ENCODE measurements around the gene COBL.

The COBL gene

GRCh38 chr7:51270965-51271364 is 45.6 kb downstream of the COBL start:
- DNase-seq = no peak

GRCh38 chr7:51269911-51270310 is 46.7 kb downstream of the COBL start:
- DNase-seq = no peak

- no peak for DNase-seq
Observed at GRCh38 chr7:51269321-51269720, 47.3 kb downstream of the COBL start.

GRCh38 chr7:51268859-51269258 is 47.8 kb downstream of the COBL start:
- no peak for DNase-seq

DNA sequence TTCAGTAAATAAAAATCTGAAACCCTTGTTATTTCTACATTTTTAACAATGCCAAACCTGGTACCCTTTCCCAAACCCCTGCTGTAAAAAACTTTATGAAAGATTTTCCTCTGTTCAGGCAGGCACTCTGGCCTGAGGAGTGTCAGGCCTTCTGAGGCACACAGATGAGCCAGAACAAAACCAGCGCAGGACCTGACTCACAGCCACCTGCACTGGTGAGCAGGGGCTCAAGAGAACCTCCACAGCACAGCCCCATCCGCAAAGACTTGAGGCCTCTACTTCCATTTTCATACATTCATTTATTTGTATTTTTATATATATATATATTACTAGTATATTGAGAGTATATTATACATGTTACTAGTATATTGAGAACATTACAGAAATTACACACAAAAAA is 49.4 kb downstream of the COBL start:
- DNase-seq = no peak

DNA sequence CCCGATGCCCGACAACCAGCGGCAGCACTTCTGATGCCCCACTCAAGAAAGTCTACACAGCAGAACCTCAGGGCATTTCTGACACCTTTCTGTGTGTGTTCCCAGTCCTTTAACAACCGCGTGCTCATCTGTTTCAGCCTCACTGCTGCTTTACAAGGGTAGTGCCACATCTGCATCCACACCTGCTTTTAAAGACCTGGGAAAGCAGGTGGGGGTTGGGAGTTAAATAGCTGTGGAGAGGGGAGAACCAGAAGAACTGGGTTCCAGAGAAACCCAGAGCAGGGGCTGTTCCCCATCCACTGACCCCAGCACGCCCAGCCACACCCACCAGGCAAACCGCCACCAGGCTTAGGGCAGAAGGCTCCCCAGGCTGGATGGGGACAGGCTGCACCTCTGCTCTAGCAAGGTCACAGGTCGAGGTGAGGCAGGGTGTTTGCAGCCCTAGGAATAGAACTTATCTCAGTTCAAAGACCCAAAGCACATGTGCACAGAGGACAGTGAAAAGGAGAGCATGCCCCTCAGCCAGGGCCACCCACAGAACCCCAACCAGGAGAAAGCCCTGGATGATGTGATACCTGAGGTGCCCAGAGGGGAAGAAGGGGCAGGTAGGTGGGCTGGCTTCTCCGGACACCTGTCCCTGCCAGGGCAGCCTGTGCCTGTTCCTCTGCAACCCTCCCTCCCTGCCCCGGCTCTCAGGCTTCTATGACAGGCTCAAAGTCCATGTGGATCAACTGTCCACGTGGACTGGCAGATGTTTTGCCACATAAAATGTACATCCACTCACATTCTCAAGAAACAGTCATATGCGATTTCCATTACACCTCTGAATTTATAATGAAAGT is 51.3 kb downstream of the COBL start:
- DNase-seq = no peak

DNA sequence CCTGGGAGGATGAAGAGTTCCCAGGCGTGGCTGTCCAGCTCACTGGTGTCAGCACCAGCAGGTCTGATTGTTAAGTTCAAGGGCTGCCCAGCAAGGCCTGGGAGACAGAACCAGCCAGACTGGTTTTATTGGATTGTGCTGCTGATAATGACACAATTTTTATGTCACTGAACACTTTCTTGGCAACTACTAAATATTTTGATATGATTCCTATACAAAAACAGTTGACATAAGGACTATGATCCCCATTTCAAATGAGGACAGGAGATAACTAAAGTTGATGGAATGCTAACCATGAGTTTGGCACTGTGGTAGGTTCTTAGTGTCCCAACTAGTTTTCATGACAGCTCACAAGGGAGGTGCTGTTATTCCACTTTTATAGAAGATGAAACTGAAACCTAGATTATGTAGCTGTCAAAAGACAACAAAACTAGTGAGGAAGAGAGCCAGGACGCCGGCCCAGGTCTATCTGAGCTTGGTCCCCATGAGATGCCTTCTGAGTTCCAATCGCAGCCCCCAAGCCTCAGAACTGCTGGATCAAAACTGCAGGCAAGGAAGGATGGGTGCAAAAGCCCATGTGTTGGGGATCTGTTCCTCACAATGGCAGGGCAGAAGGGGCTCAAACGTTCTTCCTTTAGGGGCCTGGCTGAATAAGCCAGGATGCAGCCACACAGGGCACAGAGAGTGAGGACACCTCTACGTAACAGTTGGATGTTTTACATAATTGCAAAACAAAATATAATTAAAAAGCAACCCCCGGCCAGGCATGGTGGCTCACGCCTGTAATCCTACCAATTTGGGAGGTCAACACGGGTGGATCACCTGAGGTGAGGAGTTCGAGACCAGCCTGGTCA is 52.8 kb downstream of the COBL start:
- no peak for DNase-seq

DNA sequence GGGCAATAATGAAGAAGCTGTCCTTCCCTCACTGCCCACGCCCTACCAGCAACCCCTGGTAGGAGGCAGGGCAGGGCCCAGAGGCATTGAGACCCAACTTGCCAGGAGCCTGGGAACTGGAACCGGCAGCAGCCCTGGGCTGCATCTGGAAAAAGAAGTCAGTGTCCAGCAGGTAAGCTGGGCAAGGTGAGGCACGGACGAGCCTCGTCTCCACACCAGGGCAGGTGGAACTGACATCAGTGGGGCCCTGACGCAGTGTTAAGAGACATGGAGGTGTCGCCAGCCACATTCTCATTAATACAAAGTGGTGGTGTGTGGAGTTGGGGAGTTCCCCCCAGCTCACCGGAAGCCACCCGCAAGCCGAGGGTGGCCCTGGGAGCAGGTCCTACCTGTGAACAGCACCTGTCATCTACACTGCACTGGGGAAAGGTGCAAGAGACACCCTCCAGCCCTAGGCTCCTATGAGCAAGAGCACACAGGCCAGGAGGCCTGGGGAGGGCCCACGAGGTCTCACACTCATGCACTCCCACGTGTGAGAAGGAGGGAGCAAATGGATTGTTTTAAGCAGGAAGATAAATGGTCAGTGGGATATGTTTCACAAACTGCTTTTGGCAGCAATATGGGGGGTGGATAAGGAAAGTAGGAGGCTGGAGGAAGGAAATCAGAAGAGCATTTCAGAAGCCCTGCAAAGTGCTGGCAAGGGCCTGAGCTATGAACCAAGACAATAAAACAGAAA is 53.6 kb downstream of the COBL start:
- DNase-seq = no peak

GRCh38 chr7:51261950-51262795 is 54.4 kb downstream of the COBL start:
- DNase-seq = no peak

- no peak for DNase-seq
Observed at GRCh38 chr7:51261117-51261835, 55.3 kb downstream of the COBL start.

GRCh38 chr7:51260516-51260915 is 56.1 kb downstream of the COBL start:
- DNase-seq = no peak

DNA sequence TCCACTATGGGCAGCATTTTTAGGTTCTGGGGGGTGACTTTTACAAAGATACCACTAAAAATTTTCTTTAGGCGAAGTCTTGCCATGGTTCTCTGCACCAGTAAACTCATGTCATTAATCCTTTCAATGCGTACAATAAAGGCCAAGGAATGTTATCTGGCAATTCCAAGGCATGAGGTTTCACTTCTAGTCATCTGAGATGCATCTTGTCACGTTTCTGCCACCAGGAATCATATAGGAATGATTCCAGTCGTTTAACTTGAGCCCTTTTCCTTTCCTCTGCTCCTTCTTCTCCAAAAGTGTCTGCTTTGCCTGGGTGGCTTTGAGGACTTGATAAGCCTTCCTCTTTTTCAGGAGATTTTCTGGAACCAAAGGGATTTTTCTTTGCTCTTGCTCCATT is 56.8 kb downstream of the COBL start:
- DNase-seq = no peak

DNA sequence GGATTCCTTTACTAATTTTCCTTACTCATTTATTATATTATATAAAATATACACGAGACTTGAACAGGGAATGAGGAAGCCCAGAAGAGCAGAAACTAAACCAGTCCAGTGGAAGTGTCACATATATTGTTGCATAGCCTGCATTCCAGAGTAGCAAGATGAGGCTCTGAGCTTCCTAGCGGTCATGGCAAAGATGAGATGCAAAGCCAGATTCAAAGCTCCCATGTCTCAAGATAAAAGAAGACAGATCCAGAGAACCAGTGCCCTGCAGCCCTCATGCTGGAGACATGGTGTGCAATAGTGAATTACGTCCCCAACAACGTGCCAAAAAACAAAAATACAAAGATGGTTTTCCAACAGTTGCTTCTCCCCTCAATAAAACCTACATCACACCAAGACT is 59.7 kb downstream of the COBL start:
- no peak for DNase-seq

DNA sequence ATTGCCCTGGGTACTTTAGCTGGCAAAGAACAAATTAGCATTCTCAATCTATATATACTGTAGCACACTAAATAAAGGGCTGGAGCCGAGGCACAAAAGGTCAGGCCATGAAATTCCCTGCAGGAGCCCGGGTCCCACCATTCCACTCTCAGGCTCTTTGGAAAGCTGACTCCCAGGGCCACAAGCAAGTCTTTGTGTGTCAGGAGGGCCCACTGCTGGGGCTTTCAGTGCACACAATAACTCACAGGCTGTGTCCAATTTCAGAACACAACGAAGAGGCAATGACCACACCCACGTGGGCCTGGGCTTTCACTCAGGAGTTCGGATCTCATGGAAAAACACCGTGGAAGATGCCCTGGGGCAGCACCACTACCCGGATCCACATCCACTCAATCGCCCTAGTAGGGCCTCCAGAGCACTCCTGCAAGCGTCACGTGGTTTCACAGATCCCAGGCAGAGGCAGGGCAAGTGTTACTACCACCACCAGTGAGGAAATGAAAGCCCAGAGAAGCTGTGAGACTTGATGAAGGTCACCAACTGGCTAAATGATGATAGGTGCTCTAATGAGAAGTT is 60.3 kb downstream of the COBL start:
- no peak for DNase-seq

DNA sequence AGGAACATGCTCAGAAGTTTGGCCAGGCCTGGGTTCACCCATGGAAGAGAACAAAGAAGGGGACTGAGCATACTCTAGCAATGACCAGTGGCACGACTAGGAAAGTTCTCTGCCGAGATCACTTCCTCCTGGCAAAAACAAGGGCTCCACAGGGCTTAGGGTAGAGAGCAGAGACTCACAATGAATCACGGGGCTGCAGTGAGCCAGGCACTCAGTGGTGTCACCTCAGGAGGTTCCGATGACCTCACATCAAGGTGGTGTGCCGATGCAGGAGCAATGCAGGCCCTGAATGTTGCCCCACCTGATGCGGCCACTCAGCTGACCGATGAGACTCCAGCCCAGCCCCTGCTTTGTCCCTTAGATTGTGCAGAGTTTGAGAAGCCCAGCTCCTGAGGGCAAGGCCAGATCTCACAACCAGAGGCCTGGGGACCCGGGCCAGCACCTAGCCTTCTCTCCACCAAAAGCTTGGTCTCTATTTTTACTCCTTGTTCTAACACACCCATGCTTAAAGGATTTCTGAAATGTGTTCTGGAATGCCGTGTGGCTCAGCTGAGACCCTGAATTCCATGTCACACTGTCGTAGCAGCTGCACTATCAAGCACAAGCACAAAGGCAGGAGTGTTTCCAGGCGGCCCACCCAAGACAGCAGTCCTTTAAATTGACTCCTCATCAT is 60.9 kb downstream of the COBL start:
- DNase-seq = no peak

- no peak for DNase-seq
Observed at GRCh38 chr7:51255036-51255435, 61.6 kb downstream of the COBL start.

DNA sequence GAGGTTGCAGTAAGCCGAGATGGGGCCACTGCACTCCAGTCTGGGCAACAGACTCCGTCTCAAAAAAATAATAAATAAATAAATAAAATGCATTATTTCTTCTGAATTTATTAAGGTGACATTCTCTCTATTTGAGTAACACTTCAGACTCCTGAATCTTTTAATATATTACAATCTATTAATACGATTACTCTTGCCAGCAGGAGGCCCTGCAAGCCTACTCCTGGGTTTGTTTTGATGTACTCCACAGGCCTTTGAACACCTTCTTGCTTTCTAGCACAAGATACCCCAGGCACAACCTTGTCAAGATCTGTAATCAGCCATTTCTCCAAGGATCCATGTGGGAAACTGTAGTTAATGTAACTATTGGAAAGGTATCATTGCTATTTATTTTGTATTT is 63.5 kb downstream of the COBL start:
- no peak for DNase-seq

DNA sequence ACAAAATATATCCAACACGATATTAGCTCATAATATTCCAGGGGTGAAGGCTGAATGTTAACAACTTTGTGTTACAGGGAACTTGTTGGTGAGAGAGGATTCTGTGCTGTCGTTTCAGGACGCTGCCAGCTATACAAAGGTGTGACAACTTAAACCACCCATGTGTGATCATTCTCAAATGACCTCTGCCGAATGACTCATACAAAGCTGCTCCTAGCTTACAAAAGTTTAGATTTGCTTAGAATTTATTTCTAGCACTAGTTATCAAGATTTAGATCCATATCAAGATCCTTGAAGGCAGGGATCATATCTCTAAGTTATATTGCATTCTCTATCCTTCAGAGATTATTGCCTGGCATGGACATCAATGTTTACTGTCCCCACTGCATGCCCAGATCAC is 65.3 kb downstream of the COBL start:
- DNase-seq = no peak

GRCh38 chr7:51250512-51250911 is 66.1 kb downstream of the COBL start:
- no peak for DNase-seq

GRCh38 chr7:51249991-51250390 is 66.6 kb downstream of the COBL start:
- DNase-seq = no peak

Measured in fibroblast of skin of right biceps (primary cell).